GM13977 (cell line): ENCODE data around the gene RINL.

Source experiments
- DNase-seq: peaks from one replicate; pipeline ENCODE4 v3.0.0; 2012; ENCODE audit warnings: low spot score
- in situ Hi-C: fragments of 300-500 bp; cut with MboI; formaldehyde crosslinking; loops from one replicate; pipeline ENCODE4 v1.12.0; 2022; ENCODE audit warnings: low sequenced_read_pairs, low pct_unique_long_range_greater_than_20kb, mixed read lengths, inconsistent platforms; ENCODE audit not compliant: unreplicated experiment
- TF ChIP-seq, protein P1 (sequence below): IDR thresholded peaks from 2 replicates; pipeline ENCODE4 v1.5.1; 2012; ENCODE audit warnings: mild to moderate bottlenecking, control low read depth; ENCODE audit not compliant: insufficient read depth; ENCODE audit errors: extremely low read depth, missing control alignments

The RINL gene

DNA sequence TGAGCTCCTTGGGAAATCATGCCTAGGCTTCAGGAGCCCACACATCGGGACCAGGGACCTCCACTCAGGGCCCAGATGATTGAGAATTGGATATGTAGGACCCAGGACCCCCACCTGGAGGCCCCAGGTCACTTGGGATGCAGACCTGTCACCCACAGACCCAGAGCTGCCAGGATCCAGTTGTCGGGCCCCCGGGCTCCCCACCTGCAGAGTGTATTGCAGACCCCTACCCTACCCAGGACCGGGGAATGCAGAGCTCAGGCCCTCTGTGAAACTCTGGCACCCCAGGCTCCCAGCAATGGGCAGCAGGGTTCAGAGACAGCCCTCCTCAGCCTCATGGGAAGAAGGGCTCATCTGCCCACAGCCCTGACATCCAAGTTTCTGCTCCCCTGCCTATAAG, 27.5 kb upstream of the RINL start:
- no peak for DNase-seq
- in situ Hi-C loops = loop anchor here (25.0 kb wide), 1 partner anchor 168 kb away; the partner anchor contains the start of gene CAPN12
- TF ChIP-seq, protein P1, sequence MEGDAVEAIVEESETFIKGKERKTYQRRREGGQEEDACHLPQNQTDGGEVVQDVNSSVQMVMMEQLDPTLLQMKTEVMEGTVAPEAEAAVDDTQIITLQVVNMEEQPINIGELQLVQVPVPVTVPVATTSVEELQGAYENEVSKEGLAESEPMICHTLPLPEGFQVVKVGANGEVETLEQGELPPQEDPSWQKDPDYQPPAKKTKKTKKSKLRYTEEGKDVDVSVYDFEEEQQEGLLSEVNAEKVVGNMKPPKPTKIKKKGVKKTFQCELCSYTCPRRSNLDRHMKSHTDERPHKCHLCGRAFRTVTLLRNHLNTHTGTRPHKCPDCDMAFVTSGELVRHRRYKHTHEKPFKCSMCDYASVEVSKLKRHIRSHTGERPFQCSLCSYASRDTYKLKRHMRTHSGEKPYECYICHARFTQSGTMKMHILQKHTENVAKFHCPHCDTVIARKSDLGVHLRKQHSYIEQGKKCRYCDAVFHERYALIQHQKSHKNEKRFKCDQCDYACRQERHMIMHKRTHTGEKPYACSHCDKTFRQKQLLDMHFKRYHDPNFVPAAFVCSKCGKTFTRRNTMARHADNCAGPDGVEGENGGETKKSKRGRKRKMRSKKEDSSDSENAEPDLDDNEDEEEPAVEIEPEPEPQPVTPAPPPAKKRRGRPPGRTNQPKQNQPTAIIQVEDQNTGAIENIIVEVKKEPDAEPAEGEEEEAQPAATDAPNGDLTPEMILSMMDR = no peak

DNA sequence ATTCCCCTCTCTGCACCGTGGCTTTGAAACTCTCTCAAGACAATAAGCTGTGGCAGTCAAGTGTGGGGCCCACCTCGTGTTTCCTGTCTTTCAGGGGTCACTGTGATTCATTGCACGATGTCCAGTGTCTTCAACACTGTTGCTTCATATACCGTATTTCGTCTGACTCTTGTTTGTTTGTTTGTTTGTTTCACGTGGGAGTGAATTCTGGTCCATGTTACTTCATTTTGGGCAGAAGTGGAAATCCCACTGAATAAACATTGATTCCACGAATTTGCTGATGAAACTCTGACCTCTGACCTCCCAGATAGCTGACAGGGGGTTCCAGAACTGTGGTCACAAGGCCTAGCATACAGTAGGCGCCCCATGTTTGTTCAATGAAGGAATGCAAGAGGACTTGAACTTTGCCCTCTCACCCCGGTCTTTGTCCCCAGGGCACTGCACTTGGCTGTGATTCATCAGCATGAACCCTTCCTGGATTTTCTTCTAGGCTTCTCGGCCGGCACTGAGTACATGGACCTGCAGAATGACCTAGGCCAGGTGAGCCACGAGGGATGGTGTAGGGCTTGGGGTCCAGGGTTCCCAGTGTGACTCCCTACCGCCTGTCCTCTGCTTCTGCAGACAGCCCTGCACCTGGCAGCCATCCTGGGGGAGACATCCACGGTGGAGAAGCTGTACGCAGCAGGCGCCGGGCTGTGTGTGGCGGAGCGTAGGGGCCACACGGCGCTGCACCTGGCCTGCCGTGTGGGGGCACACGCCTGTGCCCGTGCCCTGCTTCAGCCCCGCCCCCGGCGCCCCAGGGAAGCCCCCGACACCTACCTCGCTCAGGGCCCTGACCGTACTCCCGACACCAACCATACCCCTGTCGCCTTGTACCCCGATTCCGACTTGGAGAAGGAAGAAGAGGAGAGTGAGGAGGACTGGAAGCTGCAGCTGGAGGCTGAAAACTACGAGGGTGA, 26.8 kb upstream of the RINL start:
- TF ChIP-seq, protein P1 = no peak
- in situ Hi-C loops = loop anchor here (25.0 kb wide), 1 partner anchor 168 kb away; the partner anchor contains the start of gene CAPN12
- DNase-seq = no peak

DNA sequence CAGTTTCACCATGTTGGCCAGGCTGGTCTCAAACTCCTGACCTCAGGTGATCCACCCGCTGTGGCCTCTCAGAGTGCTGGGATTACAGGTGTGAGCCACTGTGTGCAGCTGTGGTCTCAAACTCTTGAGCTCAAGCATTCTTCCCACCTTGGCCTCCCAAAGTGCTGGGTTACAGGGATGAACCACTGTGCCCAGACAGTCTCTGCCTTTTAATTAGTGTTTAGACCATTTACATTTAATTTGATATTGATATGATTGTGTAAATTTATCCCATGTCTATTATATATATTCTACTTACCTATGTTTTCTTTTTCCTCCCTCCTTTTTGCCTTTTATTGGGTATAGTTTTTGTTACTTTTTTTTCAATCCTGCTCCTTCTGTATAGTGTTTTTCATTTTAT, 23.6 kb upstream of the RINL start:
- DNase-seq = no peak
- TF ChIP-seq, protein P1 = no peak
- in situ Hi-C loops = loop anchor here (25.0 kb wide), 1 partner anchor 164 kb away; the partner anchor contains the start of gene CAPN12

DNA sequence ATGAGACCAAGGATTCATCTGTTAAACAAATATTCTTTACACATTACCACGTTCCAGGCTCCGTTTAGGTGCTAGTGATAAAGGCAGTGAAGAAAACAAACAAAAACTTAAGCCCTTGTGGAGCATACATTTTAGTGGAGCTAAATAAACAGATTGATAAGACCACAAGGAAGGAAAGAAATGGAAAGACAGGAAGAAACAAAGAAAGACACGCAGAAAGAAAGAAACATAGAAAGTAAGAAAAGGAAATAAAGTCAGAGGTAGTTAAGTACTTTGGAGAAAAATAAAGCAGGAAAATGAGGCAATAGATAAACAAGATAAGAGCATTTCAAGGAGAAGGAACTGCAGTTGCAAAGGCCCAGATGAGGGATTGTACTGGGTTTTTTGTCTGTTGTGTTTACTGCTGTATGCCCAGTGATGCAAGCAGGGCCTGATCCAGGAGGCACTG, 22.7 kb upstream of the RINL start:
- in situ Hi-C loops = loop anchor here (25.0 kb wide), 1 partner anchor 163 kb away; the partner anchor contains the start of gene CAPN12
- TF ChIP-seq, protein P1 = no peak
- DNase-seq = no peak

DNA sequence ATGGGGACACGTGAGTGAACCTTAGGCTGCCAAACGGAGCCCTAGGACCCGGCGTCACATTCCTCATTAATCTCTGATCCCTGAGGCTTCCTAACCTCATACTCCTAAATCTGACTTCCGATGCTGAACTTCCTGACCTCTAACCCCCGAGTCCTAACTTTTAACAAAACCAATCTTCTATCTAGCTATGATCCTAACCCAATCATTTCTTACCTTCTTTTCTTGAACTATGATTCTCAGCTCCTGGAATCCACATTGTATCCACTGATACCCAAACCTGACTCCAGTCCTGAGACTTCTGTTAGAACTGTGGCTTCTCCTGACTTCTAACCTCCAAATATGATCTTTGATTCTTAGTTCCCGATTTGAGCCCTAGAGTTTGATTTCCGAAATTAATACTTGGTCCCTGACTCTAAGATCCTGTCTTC, 22.1 kb upstream of the RINL start:
- in situ Hi-C loops = loop anchor here (25.0 kb wide), 1 partner anchor 163 kb away; the partner anchor contains the start of gene CAPN12
- no peak for DNase-seq
- TF ChIP-seq, protein P1 = no peak

DNA sequence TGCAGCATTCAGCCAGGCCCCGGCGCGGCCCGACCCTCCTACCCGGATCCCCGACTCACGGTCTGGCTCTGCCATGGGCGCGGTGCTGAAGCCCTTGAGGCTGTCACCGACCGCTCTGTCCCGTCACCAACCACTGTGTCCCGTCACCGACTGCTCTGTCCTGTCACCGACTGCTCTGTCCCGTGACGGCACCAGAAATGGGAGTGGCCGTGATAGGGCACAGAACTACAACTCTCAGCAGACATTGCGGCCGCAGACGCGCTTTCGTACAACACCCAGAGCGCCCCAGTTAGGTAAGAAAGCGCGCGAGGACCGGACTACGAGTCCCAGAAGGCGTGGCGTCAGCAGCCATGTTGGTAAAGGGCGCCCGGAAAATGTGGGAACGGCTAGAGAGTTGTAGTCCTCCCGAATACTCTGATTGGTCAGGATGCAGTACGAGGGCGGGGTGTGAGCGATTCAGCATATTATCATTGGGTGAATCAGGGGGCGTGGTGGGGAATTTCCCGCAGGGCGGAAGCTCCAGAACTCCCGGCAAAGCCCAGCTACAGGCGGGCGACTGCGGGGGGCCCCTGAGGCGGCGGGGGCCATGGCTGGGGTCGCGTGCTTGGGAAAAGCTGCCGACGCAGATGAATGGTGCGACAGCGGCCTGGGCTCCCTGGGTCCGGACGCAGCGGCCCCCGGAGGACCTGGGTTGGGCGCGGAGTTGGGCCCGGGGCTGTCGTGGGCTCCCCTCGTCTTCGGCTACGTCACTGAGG, 21.5 kb upstream of the RINL start, which contains the start of the genes NFKBIB and SIRT2:
NFKBIB (plus strand) TSS at position 523 of the 755 bp plus-strand sequence; CDS start at position 587, 64 bp downstream.
SIRT2 (minus strand) TSS at position 172 of the 755 bp plus-strand sequence; CDS start at position 75, 97 bp downstream.
- in situ Hi-C loops = loop anchor here (25.0 kb wide), 1 partner anchor 162 kb away; the partner anchor contains the start of gene CAPN12
- peak; percentile 99 for DNase-seq

More for the DNA sequence above, 21.5 kb upstream of the RINL start, which contains the start of the genes NFKBIB and SIRT2:
- TF ChIP-seq, protein P1 = peak; percentile 4
